Esophagus muscularis mucosa (tissue), 4 donors: Measurements from ENCODE around the gene CCNK. TPM values are rescaled to one million over a fixed set of nuclear protein-coding genes. Genes with fewer than 3 reads are reported as not detected.

ENCODE experiments used
- DNase-seq: peaks from one replicate; pipeline ENCODE4 v3.0.0-alpha.2; 2017; ENCODE audit errors: extremely low spot score
- H3K27ac ChIP-seq, 4 donors: fragments of 200-600 bp; sonication (generic); replicated peaks in 1 of 4; 1 replicate in 3 of 4; 2 replicates in 1 of 4; pipeline ENCODE4 v1.5.1; 2016 to 2019; ENCODE audit warnings: mild to moderate bottlenecking in 1 of 4
- H3K27me3 ChIP-seq, 4 donors: fragments of 200-600 bp; sonication (generic); one replicate each; pipeline versions ENCODE4 v1.5.1 to v1.6.0; 2016 to 2019
- H3K36me3 ChIP-seq, 4 donors: fragments of 200-600 bp; sonication (generic); one replicate each; pipeline ENCODE4 v1.5.1; 2016 to 2019
- H3K4me1 ChIP-seq, 4 donors: fragments of 200-600 bp; sonication (generic); one replicate each; pipeline ENCODE4 v1.5.1; 2016 to 2019
- H3K4me3 ChIP-seq, 4 donors: fragments of 200-600 bp; sonication (generic); 1 replicate in 2 of 4; 2 replicates in 2 of 4; pipeline ENCODE4 v1.5.1; 2016 to 2019; ENCODE audit warnings: mild to moderate bottlenecking in 4 of 4, moderate library complexity in 1 of 4
- H3K9me3 ChIP-seq, 4 donors: fragments of 200-600 bp; sonication (generic); 1 replicate in 3 of 4; 2 replicates in 1 of 4; pipeline ENCODE4 v1.5.1; 2016 to 2019
- EP300 ChIP-seq: sonication (generic); formaldehyde crosslinking; IDR thresholded peaks from one replicate; pipeline ENCODE4 v1.6.1; 2017; ENCODE audit warnings: antibody characterized with exemption
- POLR2A ChIP-seq: fragments of 450-650 bp; IDR thresholded peaks from one replicate; pipeline ENCODE4 v1.6.1; 2017; ENCODE audit warnings: antibody characterized with exemption, moderate library complexity, mild to moderate bottlenecking, low read depth
- POLR2AphosphoS5 ChIP-seq, 2 donors: sonication (generic); formaldehyde crosslinking; IDR thresholded peaks; one replicate each; pipeline ENCODE4 v1.6.1; 2017; ENCODE audit warnings: antibody characterized with exemption in 2 of 2
- WGBS: methylation state at CpG from one replicate; pipeline ENCODE4 v1.1.5; 2018; 5-methylcytosine and 5-hydroxymethylcytosine counted together
- intact Hi-C: fragments of 100-400 bp; cut with DNase I; formaldehyde crosslinking; loops from one replicate; pipeline ENCODE4 v1.15.1; 2023
- total RNA-seq, 4 donors: library from RNA; depleted of rRNA; stranded (reverse); fragments of >200 nt; gene quantifications; one replicate each; pipeline versions ENCODE4 v1.1.0 to v1.2.1, GENCODE V29; 2016
- TF ChIP-seq, protein P1 (sequence below), 3 experiments: fragments of 200-600 bp in 2 of 3; fragments of 450-650 bp in 1 of 3; sonication (generic) in 2 of 3; IDR thresholded peaks; one replicate each; pipeline ENCODE4 v1.5.1; 2017 to 2019; ENCODE audit warnings: antibody characterized with exemption in 3 of 3, mild to moderate bottlenecking in 2 of 3, moderate library complexity in 1 of 3

CCNK gene
- total RNA-seq, 4 donors from 2014 or later, result 10.4 to 21.2 (median 16.5) TPM

DNA sequence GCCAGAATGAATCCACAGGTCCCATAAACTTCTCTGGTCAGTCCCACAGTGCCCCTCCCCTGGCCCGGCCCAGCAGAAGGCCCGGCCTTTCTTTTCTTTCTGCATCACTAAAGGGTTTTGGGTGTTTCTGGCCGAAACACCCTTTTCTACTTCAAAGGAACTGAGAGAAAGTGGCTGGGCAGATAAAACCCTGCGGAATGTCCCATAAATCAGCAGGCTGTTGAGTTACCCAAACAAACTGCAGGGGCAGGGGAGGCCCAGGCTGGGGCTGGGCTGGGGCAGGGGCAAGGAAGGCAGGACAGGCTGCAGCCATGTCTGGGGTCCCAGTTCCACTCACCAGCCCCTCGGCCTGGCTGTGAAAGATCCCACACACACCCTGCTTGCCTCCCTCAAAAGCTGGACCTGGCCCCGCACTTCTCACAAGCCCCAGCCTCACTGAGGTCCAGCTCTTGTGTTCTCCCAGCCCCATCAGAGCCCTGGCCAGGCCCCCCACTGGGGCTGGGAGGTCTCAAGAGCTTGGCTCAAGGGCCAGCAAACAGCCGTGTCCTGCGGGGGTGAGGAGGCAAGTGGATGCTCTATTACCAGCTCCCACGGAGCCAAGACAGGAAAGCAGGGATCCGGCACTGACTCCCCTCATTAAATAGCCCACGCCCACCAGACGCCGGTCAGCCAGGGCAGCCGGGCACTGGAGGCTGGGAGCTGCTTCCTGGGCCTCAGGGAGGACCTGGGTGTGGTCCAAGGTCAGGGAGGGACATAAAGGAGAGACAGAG, 41.9 kb downstream of the CCNK start:
- Histone ChIP-seq H3K9me3 (no peaks in the 10 kb centered on the region), H3K27me3 (no peaks in the 10 kb centered on the region), H3K36me3 (peaks cover 0 to 6% (median 0%) of the 10 kb centered on the region in 4 donors), H3K4me3 (peak overlapping the region in 1 of 4 donors; percentile 16), H3K4me1 (peaks cover 50 to 82% (median 60%) of the 10 kb centered on the region in 4 donors), H3K27ac (peak overlapping the region; percentile 77 to 84 (median 83))
- no peak for DNase-seq
- TF ChIP-seq, protein P1, sequence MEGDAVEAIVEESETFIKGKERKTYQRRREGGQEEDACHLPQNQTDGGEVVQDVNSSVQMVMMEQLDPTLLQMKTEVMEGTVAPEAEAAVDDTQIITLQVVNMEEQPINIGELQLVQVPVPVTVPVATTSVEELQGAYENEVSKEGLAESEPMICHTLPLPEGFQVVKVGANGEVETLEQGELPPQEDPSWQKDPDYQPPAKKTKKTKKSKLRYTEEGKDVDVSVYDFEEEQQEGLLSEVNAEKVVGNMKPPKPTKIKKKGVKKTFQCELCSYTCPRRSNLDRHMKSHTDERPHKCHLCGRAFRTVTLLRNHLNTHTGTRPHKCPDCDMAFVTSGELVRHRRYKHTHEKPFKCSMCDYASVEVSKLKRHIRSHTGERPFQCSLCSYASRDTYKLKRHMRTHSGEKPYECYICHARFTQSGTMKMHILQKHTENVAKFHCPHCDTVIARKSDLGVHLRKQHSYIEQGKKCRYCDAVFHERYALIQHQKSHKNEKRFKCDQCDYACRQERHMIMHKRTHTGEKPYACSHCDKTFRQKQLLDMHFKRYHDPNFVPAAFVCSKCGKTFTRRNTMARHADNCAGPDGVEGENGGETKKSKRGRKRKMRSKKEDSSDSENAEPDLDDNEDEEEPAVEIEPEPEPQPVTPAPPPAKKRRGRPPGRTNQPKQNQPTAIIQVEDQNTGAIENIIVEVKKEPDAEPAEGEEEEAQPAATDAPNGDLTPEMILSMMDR (IDR thresholded peaks at IDR 0.05), result no peak
- no peak for TF ChIP-seq POLR2AphosphoS5 (IDR thresholded peaks at IDR 0.05)
- no peak for TF ChIP-seq EP300
- no peak for TF ChIP-seq POLR2A
- WGBS, result 58% methylated on average over 12 of the region's 14 CpGs
- intact Hi-C loops, result no loop called here

DNA sequence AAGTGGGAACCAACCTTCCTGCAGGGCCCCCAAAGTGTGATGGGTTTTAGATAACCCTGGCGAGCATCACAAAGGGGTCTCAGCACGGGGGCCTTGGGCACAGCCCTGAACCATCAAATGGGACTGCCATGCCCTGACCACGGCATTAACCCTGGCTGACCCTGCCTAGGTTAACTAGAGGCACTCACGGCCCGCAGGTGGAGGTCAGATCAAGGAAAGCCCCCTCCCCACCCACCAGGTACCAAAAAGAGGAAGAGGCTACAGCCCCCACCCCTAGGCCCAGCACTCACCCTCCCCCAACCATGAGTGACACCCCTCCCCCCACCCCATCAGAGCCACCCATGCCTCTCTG, 42.5 kb downstream of the CCNK start:
- no peak for TF ChIP-seq POLR2A
- TF ChIP-seq POLR2AphosphoS5 (IDR thresholded peaks at IDR 0.05), result no peak
- no peaks in the 10 kb centered on the region for H3K9me3 ChIP-seq
- peak overlapping the region; percentile 77 to 84 (median 83) for H3K27ac ChIP-seq
- H3K36me3 ChIP-seq, result peaks cover 0 to 6% (median 0%) of the 10 kb centered on the region in 4 donors
- WGBS, result 83% methylated on average over 3 of the region's 5 CpGs
- peaks cover 45 to 78% (median 54%) of the 10 kb centered on the region in 4 donors for H3K4me1 ChIP-seq
- H3K27me3 ChIP-seq, result no peaks in the 10 kb centered on the region
- intact Hi-C loops, result loop anchor here (2.0 kb wide), 1 partner anchor 81 kb away; the partner anchor contains the start of gene CCDC85C
- no peak overlapping the region for H3K4me3 ChIP-seq
- DNase-seq, result no peak

DNA sequence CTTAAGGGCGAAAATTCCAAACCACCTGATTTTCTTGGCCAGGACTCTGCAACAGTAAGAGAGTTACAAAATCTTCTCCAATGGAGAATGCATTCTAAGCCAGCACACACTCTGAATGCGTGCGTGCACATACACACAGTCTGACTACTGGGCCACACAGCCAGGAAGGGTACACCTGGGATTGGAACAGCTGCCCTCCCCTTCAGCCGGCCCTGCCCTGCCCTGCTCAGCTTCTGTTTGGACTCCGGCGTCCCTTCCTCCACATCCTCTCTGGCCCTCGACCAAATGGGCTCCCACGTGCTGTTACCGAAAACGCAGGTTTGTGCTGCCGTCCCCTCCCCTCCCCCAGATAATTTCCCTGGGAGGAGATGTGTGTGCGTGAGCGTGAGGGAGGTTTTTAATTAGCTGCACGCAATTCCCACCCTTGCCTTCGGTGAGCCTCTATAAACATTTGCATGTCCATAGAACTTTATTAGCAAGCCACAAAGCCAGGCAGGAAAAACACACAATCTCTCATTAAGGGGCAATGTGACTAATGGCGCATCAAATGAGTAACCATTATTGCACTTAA, 43.0 kb downstream of the CCNK start:
- DNase-seq, result no peak
- intact Hi-C loops, result loop anchor here (2.0 kb wide), 1 partner anchor 81 kb away; the partner anchor contains the start of gene CCDC85C
- peaks cover 44 to 76% (median 52%) of the 10 kb centered on the region in 4 donors for H3K4me1 ChIP-seq
- H3K4me3 ChIP-seq, result no peak overlapping the region
- no peaks in the 10 kb centered on the region for H3K27me3 ChIP-seq
- peak overlapping the region; percentile 77 to 84 (median 83) for H3K27ac ChIP-seq
- 37% methylated on average over 16 of the region's 16 CpGs for WGBS
- TF ChIP-seq EP300, result no peak
- TF ChIP-seq POLR2AphosphoS5 (IDR thresholded peaks at IDR 0.05), result peak; percentile 52 to 53
- peaks cover 0 to 6% (median 0%) of the 10 kb centered on the region in 4 donors for H3K36me3 ChIP-seq
- no peaks in the 10 kb centered on the region for H3K9me3 ChIP-seq

DNA sequence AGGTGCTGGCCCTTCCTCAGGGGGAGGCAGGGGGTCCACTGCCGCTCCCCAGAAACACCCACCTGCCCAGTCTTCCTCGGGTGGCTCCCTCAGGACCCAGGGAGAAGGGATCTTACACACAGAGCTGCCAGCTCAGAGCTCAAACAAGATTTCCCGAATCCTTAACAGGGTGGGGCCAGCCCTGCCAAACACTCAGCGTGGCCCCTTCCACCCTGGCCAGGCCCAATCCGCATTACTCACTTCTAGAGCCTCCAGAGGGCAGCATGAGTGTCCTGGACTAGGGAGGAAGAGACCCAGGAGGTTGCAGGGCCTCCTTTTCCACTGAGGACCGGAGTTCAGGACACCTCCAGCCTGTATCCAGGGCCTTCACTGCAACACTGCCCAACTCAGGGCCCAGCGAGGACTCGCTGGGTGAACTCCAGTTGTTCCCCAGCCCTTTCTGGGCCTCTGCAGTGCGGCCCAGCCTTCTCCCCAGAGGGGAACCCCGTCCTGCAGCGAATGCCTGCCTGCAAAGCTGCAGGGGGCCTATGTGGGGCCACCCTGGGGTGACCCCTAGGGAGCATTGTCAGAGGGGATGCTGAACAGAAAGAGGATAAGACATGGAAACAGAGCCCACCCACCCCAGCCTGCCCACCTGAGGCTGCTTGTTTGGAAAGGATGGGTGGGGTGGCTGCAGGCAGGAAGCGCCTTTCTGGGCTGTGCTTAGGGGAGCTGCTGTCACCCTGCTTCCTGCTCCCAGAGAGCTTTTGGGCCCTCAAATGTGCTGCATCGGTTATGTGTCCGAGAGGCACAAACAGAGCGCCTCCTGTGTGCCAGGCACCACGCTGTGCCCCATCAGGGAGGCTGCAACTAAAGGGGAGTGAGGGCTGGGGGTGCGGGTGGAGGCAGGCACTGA, 43.8 kb downstream of the CCNK start:
- Histone ChIP-seq H3K27me3 (no peaks in the 10 kb centered on the region), H3K4me3 (no peak overlapping the region), H3K36me3 (peaks cover 0 to 6% (median 0%) of the 10 kb centered on the region in 4 donors), H3K9me3 (no peaks in the 10 kb centered on the region), H3K27ac (peak overlapping the region; percentile 77 to 84 (median 83)), H3K4me1 (peaks cover 44 to 80% (median 55%) of the 10 kb centered on the region in 4 donors)
- intact Hi-C loops, result loop anchor here (2.0 to 5.0 kb wide), 2 partner anchors 37 to 80 kb away; partner anchors contain the start of gene CCDC85C
- no peak for DNase-seq
- TF ChIP-seq, protein P1 (IDR thresholded peaks at IDR 0.05), result peak; percentile 42 to 49 (median 47)
- peak; percentile 25 for TF ChIP-seq POLR2AphosphoS5 (IDR thresholded peaks at IDR 0.05)
- TF ChIP-seq POLR2A, result no peak
- TF ChIP-seq EP300, result no peak
- 57% methylated on average over 14 of the region's 17 CpGs for WGBS

DNA sequence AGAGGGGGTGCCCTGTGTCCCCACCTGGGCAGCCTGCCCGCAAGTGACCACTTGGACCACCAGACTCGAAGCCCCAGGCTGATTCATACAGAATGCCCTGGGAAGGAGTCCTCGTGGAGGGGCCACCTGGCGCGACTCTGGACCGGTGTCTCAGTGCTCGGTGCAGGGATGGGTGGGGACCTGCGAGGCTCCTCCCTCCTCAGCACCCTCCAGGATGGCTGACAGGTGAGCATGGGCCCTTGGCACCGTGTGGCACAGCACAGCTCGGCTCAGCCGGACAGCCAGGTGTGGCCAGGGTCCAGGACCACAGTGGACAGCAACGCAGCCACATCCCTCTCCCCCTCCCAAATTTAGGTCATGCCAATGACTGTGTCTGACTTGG, 44.5 kb downstream of the CCNK start:
- intact Hi-C loops, result loop anchor here (2.0 to 5.0 kb wide), 2 partner anchors 37 to 79 kb away; partner anchors contain the start of gene CCDC85C
- no CpG with 5 or more reads among the region's 12 CpGs for WGBS
- H3K27me3 ChIP-seq, result no peaks in the 10 kb centered on the region
- peaks cover 44 to 87% (median 61%) of the 10 kb centered on the region in 4 donors for H3K4me1 ChIP-seq
- TF ChIP-seq POLR2AphosphoS5 (IDR thresholded peaks at IDR 0.05), result no peak
- TF ChIP-seq, protein P1 (IDR thresholded peaks at IDR 0.05), result no peak
- no peak for TF ChIP-seq POLR2A
- no peak for TF ChIP-seq EP300
- H3K4me3 ChIP-seq, result no peak overlapping the region
- no peak for DNase-seq
- peak overlapping the region; percentile 77 to 84 (median 83) for H3K27ac ChIP-seq
- H3K9me3 ChIP-seq, result no peaks in the 10 kb centered on the region
- peaks cover 0 to 6% (median 0%) of the 10 kb centered on the region in 4 donors for H3K36me3 ChIP-seq
